ENCODE data around the gene TMEM140.
"Not testable (repeated sequence)": the region's sequence is repeated elsewhere in the genome, so short reads cannot be mapped to it uniquely, and the experiment has no call there.

Gene TMEM140

GRCh38 chr7:135117096-135117495 is 30.8 kb upstream of the TMEM140 start:
- Histone ChIP-seq H3K4me1 (ENCODE audit: low read depth, poor library complexity, severe bottlenecking) (no peaks in the 10 kb centered on the region), H3K79me2 (ENCODE audit: insufficient read depth, low read depth) (no peaks in the 10 kb centered on the region), H3K27me3 (ENCODE audit: insufficient read depth, low read depth) (no peaks in the 10 kb centered on the region), H3K4me2 (no peak overlapping the region), H3K36me3 (ENCODE audit: insufficient read depth) (no peaks in the 10 kb centered on the region), H3K4me3 (IDR thresholded peaks at IDR 0.05; ENCODE audit: insufficient read depth, low read depth, low read length) (no peak overlapping the region), H3K27ac (no peak overlapping the region), H4K20me1 (ENCODE audit: insufficient read depth) (no peaks in the 10 kb centered on the region), H3K9ac (no peak overlapping the region), H2AFZ (ENCODE audit: low read depth) (no peak overlapping the region)
- TF ChIP-seq CTCF (conservative IDR thresholded peaks at IDR 0.05; ENCODE audit: low read depth, low read length), result no peak

GRCh38 chr7:135121868-135122267 is 26.0 kb upstream of the TMEM140 start:
- H3K9ac ChIP-seq, result no peak overlapping the region
- H3K79me2 ChIP-seq (ENCODE audit: insufficient read depth, low read depth), result no peaks in the 10 kb centered on the region
- no peak overlapping the region for H3K4me3 ChIP-seq (IDR thresholded peaks at IDR 0.05; ENCODE audit: insufficient read depth, low read depth, low read length)
- H3K36me3 ChIP-seq (ENCODE audit: insufficient read depth), result no peaks in the 10 kb centered on the region
- no peaks in the 10 kb centered on the region for H4K20me1 ChIP-seq (ENCODE audit: insufficient read depth)
- no peak overlapping the region for H3K27ac ChIP-seq
- no peak overlapping the region for H2AFZ ChIP-seq (ENCODE audit: low read depth)
- no peaks in the 10 kb centered on the region for H3K4me1 ChIP-seq (ENCODE audit: low read depth, poor library complexity, severe bottlenecking)
- no peaks in the 10 kb centered on the region for H3K27me3 ChIP-seq (ENCODE audit: insufficient read depth, low read depth)
- no peak for TF ChIP-seq CTCF (conservative IDR thresholded peaks at IDR 0.05; ENCODE audit: low read depth, low read length)
- H3K4me2 ChIP-seq, result no peak overlapping the region

- H4K20me1 ChIP-seq (ENCODE audit: insufficient read depth); H3K4me2 ChIP-seq; H3K27me3 ChIP-seq (ENCODE audit: insufficient read depth, low read depth); H2AFZ ChIP-seq (ENCODE audit: low read depth); H3K79me2 ChIP-seq (ENCODE audit: insufficient read depth, low read depth); H3K4me1 ChIP-seq (ENCODE audit: low read depth, poor library complexity, severe bottlenecking); H3K4me3 ChIP-seq (IDR thresholded peaks at IDR 0.05; ENCODE audit: insufficient read depth, low read depth, low read length); H3K9ac ChIP-seq; H3K27ac ChIP-seq; H3K36me3 ChIP-seq (ENCODE audit: insufficient read depth): not testable (repeated sequence)
Observed at GRCh38 chr7:135124631-135125030, 23.2 kb upstream of the TMEM140 start.

GRCh38 chr7:135128931-135129330 is 18.9 kb upstream of the TMEM140 start:
- Histone ChIP-seq H3K4me1 (ENCODE audit: low read depth, poor library complexity, severe bottlenecking) (no peaks in the 10 kb centered on the region), H3K4me2 (no peak overlapping the region), H3K9ac (no peak overlapping the region), H3K79me2 (ENCODE audit: insufficient read depth, low read depth) (no peaks in the 10 kb centered on the region), H3K36me3 (ENCODE audit: insufficient read depth) (no peaks in the 10 kb centered on the region), H3K4me3 (IDR thresholded peaks at IDR 0.05; ENCODE audit: insufficient read depth, low read depth, low read length) (no peak overlapping the region), H3K27me3 (ENCODE audit: insufficient read depth, low read depth) (no peaks in the 10 kb centered on the region), H3K27ac (no peak overlapping the region), H2AFZ (ENCODE audit: low read depth) (no peak overlapping the region), H4K20me1 (ENCODE audit: insufficient read depth) (no peaks in the 10 kb centered on the region)
- no peak for TF ChIP-seq CTCF (conservative IDR thresholded peaks at IDR 0.05; ENCODE audit: low read depth, low read length)

GRCh38 chr7:135129579-135129978 is 18.3 kb upstream of the TMEM140 start:
- H3K36me3 ChIP-seq (ENCODE audit: insufficient read depth), result no peaks in the 10 kb centered on the region
- peak; percentile 34; the same call in 1 of the 2 replicates for TF ChIP-seq CTCF (conservative IDR thresholded peaks at IDR 0.05; ENCODE audit: low read depth, low read length)
- H4K20me1 ChIP-seq (ENCODE audit: insufficient read depth), result no peaks in the 10 kb centered on the region
- no peak overlapping the region for H2AFZ ChIP-seq (ENCODE audit: low read depth)
- H3K4me3 ChIP-seq (IDR thresholded peaks at IDR 0.05; ENCODE audit: insufficient read depth, low read depth, low read length), result no peak overlapping the region
- H3K4me1 ChIP-seq (ENCODE audit: low read depth, poor library complexity, severe bottlenecking), result no peaks in the 10 kb centered on the region
- no peak overlapping the region for H3K4me2 ChIP-seq
- H3K79me2 ChIP-seq (ENCODE audit: insufficient read depth, low read depth), result no peaks in the 10 kb centered on the region
- H3K9ac ChIP-seq, result no peak overlapping the region
- H3K27ac ChIP-seq, result no peak overlapping the region
- H3K27me3 ChIP-seq (ENCODE audit: insufficient read depth, low read depth), result no peaks in the 10 kb centered on the region
